K562 (cell line): ENCODE data around the gene TERB1. TPM values are rescaled to one million over a fixed set of nuclear protein-coding genes. Genes with fewer than 3 reads are reported as not detected.

ENCODE experiments used
- ARNT ChIP-seq, 2 experiments: fragments of 450-650 bp; IDR thresholded peaks; 2 replicates each; pipeline ENCODE4 v1.6.1; 2016; ENCODE audit warnings: mild to moderate bottlenecking in 1 of 2
- CHAMP1 ChIP-seq: fragments of 450-650 bp; IDR thresholded peaks from 2 replicates; pipeline ENCODE4 v1.6.1; 2016; ENCODE audit warnings: mild to moderate bottlenecking
- DEAF1 ChIP-seq: fragments of 450-650 bp; formaldehyde crosslinking; IDR thresholded peaks from 2 replicates; pipeline ENCODE4 v1.4.0; 2020; ENCODE audit warnings: mild to moderate bottlenecking, moderate library complexity
- FOXP1 ChIP-seq: sonication (generic); formaldehyde crosslinking; IDR thresholded peaks from 2 replicates; pipeline ENCODE4 v1.8.0; 2022; ENCODE audit warnings: mild to moderate bottlenecking, missing genetic modification reagents
- IRF1 ChIP-seq: sonication (generic); formaldehyde crosslinking; IDR thresholded peaks from 2 replicates; pipeline ENCODE4 v1.8.0; 2022; ENCODE audit warnings: missing genetic modification reagents, mild to moderate bottlenecking, borderline replicate concordance
- LARP7 ChIP-seq: fragments of 450-650 bp; IDR thresholded peaks from 2 replicates; pipeline ENCODE4 v1.6.1; 2016
- MCM2 ChIP-seq: fragments of 450-650 bp; IDR thresholded peaks from 2 replicates; pipeline ENCODE4 v1.6.1; 2017; ENCODE audit warnings: low read depth, mild to moderate bottlenecking
- NCOA2 ChIP-seq, 2 experiments: fragments of 450-650 bp; IDR thresholded peaks; 2 replicates each; pipeline ENCODE4 v1.6.1; 2018; ENCODE audit warnings: mild to moderate bottlenecking in 2 of 2, moderate library complexity in 1 of 2; ENCODE audit not compliant: partially characterized antibody in 2 of 2
- NR2F6 ChIP-seq: fragments of 450-650 bp; formaldehyde crosslinking; IDR thresholded peaks from 2 replicates; pipeline ENCODE4 v1.4.0; 2020; ENCODE audit warnings: mild to moderate bottlenecking
- RBBP5 ChIP-seq: fragments of 200-600 bp; sonication (generic); IDR thresholded peaks from 2 replicates; pipeline ENCODE4 v1.6.1; 2012; ENCODE audit warnings: borderline replicate concordance, mild to moderate bottlenecking, low read length, control low read depth, inconsistent platforms; ENCODE audit not compliant: insufficient read depth, poor library complexity, severe bottlenecking
- SLC30A9 ChIP-seq: fragments of 250-450 bp; sonication (Bioruptor Pico); IDR thresholded peaks from 2 replicates; pipeline ENCODE4 v1.8.0; 2022; ENCODE audit warnings: mild to moderate bottlenecking, moderate library complexity
- SUPT5H ChIP-seq: fragments of 450-650 bp; IDR thresholded peaks from 2 replicates; pipeline ENCODE4 v1.6.1; 2016
- ZBTB33 ChIP-seq: sonication (generic); formaldehyde crosslinking; IDR thresholded peaks from 2 replicates; pipeline ENCODE4 v1.8.1; 2023; ENCODE audit warnings: mild to moderate bottlenecking, missing genetic modification reagents
- ZBTB8A ChIP-seq: fragments of 450-650 bp; IDR thresholded peaks from 2 replicates; pipeline ENCODE4 v1.6.1; 2018; ENCODE audit warnings: mild to moderate bottlenecking, moderate library complexity; ENCODE audit not compliant: partially characterized antibody
- ZNF121 ChIP-seq: sonication (generic); formaldehyde crosslinking; conservative IDR thresholded peaks from 2 replicates; pipeline ENCODE4 v1.8.0; 2022; ENCODE audit warnings: missing genetic modification reagents
- ZNF277 ChIP-seq: fragments of 250-450 bp; sonication (Bioruptor Pico); IDR thresholded peaks from 2 replicates; pipeline ENCODE4 v1.8.0; 2022; ENCODE audit warnings: inconsistent platforms, mild to moderate bottlenecking, moderate library complexity, borderline replicate concordance
- ZNF57 ChIP-seq: fragments of 450-650 bp; formaldehyde crosslinking; IDR thresholded peaks from 2 replicates; pipeline ENCODE4 v1.4.0; 2020; ENCODE audit warnings: mild to moderate bottlenecking, moderate library complexity
- ZNF644 ChIP-seq: fragments of 200-800 bp; sonication (Bioruptor generic); IDR thresholded peaks from 2 replicates; pipeline ENCODE4 v1.6.1; 2016; ENCODE audit warnings: low read depth, missing genetic modification characterization, missing compliant biosample characterization
- polyA plus RNA-seq, 8 experiments: library from polyadenylated mRNA; depleted of rRNA in 4 of 8; stranded (reverse) in 5 of 8; unstranded in 3 of 8; fragments of >200 nt; fragmentation: Nextera tagmentation in 2 of 8; fragmentation: Illumina TruSeq in 1 of 8; extraction: Ambion mirVana in 2 of 8; extraction: Trizol in 1 of 8; gene quantifications; 2 replicates each; pipeline versions ENCODE4 v1.2.1 to v1.2.3, GENCODE V29; 2011 to 2014; ENCODE audit warnings: inconsistent platforms in 1 of 8, missing spikeins in 1 of 8
- total RNA-seq, 7 experiments: library from RNA; depleted of rRNA in 6 of 7; stranded (reverse); fragments of >200 nt in 6 of 7; fragmentation: Illumina TruSeq in 2 of 7; extraction: Trizol in 2 of 7; gene quantifications; 2 replicates each; pipeline versions ENCODE4 v1.2.1 to v1.2.3, GENCODE V29; 2011 to 2021; ENCODE audit warnings: low replicate concordance in 1 of 7
- TF ChIP-seq, protein P1 (sequence below): fragments of 250-450 bp; sonication (Bioruptor Pico); IDR thresholded peaks from 2 replicates; pipeline ENCODE4 v1.4.0; 2020; ENCODE audit warnings: mild to moderate bottlenecking, moderate library complexity

The TERB1 gene
- total and polyA plus RNA-seq, 9 of the 15 experiments (the other 6 are each of a cell fraction or from before 2014, with no cell fraction given): not detected

DNA sequence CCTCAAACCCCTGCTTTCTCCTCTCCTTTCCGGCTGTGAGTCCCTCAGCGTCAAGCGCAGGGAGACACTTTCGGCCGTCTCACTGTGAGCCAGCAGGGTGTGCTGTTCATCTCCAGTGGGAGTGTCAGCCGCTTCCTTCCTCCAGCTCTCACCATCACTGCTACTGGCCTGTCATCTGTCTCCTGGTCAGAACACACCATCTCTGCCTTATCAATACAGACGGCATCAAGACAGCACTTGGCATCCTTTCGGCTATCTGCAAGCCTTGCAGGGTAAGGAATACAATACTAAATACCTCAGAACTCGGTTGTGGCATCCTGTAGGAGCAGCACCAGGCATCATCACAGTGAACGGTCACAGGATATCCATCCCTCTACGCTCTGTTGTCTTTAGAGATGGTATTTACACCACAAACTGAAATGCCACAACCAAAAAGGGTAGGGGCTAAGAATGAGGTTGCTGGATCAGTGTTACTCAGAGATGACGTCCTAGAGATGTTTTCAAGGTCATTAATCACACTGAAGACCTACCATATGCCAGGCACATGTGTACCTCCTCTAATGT lies 84.2 kb downstream of the TERB1 start (continued):
- TF ChIP-seq ZNF277 (CRISPR knock-in tag) (no peak), ZNF57 (CRISPR knock-in tag) (no peak), LARP7 (no peak), IRF1 (CRISPR knock-in tag) (no peak), SLC30A9 (no peak), ARNT (IDR thresholded peaks at IDR 0.05) (no peak), RBBP5 (no peak), ZNF121 (no peak), NR2F6 (no peak), DEAF1 (CRISPR knock-in tag) (no peak), ZBTB33 (CRISPR knock-in tag) (no peak), SUPT5H (peak; percentile 62), MCM2 (no peak), FOXP1 (no peak), NCOA2 (IDR thresholded peaks at IDR 0.05; ENCODE audit: partially characterized antibody in 2 of 2) (no peak), CHAMP1 (no peak), ZNF644 (tag) (no peak), ZBTB8A (no peak)
- TF ChIP-seq, protein P1, sequence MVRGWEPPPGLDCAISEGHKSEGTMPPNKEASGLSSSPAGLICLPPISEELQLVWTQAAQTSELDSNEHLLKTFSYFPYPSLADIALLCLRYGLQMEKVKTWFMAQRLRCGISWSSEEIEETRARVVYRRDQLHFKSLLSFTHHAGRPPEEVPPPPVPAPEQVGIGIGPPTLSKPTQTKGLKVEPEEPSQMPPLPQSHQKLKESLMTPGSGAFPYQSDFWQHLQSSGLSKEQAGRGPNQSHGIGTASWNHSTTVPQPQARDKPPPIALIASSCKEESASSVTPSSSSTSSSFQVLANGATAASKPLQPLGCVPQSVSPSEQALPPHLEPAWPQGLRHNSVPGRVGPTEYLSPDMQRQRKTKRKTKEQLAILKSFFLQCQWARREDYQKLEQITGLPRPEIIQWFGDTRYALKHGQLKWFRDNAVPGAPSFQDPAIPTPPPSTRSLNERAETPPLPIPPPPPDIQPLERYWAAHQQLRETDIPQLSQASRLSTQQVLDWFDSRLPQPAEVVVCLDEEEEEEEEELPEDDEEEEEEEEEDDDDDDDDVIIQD (CRISPR knock-in tag): no peak
